ENCODE data around the gene NKX2-2. TPM values are rescaled to one million over a fixed set of nuclear protein-coding genes. Genes with fewer than 3 reads are reported as not detected.

NKX2-2 gene
- total RNA-seq (not detected), polyA plus RNA-seq (not detected)
- long read RNA-seq, donor 1, result 0 reads
- long read RNA-seq, donor 2, result 0 reads
- long read RNA-seq, donor 3, result 0 reads
- long read RNA-seq, donor 4, result 0 reads

DNA sequence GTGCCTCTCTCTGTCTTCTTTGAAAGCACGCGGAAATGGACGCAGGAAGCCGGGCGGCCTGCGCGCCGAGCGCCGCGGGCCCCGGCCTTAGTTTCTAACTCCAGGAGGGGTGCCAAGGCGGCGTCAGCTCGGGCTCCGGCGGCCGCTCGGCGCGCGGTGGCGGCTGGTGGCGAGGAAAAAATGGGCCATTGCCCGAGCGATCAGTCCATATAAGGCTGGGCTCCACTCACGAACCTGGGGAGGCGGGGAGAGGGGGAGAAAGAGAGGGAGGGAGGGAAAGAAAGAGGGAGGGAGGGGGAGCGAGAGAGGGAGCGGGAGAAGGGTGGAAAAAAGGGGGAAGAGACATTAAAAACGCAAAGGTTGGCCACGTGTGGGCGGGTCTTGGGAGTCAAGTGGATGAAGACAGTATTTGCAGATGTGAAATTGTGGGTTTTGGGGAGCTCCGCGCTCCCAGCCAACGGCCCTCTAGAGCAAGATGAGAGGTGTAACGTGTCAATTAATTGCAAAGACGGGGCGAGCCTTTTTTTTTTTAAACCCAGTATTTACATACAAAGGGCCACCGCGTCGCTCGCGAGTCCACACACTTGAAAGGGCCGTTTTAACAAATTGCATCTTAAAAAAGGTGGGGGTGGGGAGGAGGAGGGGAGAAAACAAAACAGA lies at the start of gene NKX2-2:
TSS of gene NKX2-2 (minus strand) at position 184 of the 660 bp plus-strand sequence. CDS start 395 bp downstream, outside the sequence.
- DNase-seq (no peak), ATAC-seq (no peak)
- Histone ChIP-seq H3K4me3 (ENCODE audit: low read length) (peak within 1 kb of the TSS; percentile 43), H3K9me3 (ENCODE audit: control insufficient read depth, low read length) (no peaks in the 10 kb centered on the region), H3K27ac (ENCODE audit: low read length) (no peak within 1 kb of the TSS), H3K27me3 (ENCODE audit: control insufficient read depth, insufficient read depth) (no peaks in the 10 kb centered on the region), H3K4me1 (ENCODE audit: control insufficient read depth, insufficient read depth, low read length) (no peaks in the 10 kb centered on the region)
- intact Hi-C loops (cut with DNase I), result no loop called here
- WGBS, result 2% methylated on average over 45 of the region's 45 CpGs

DNA sequence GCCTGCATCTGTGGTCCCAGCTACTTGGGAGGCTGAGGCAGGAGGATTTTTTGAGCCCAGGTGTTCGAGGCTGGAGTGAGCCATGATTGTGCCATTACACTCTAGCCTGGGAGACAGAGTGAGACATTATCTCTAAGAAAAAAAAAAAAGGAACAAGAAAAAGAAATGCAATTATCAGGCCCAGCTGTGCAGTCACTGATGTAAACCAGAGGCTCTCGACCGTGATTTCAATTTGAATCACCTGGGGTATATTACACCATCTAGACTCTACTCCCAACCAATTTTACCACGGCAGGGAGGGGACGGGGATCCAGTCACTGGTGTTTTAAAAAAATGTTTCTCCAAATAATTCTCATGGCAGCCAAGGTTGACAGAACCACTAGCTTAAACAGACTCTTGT lies 48.8 kb upstream of the NKX2-2 start:
- no peaks in the 10 kb centered on the region for H3K9me3 ChIP-seq (ENCODE audit: control insufficient read depth, low read length)
- 77% methylated on average over 5 of the region's 5 CpGs for WGBS
- no peak for DNase-seq
- H3K4me3 ChIP-seq (ENCODE audit: low read length), result no peak overlapping the region
- H3K4me1 ChIP-seq (ENCODE audit: control insufficient read depth, insufficient read depth, low read length), result no peaks in the 10 kb centered on the region
- intact Hi-C loops (cut with DNase I), result no loop called here
- no peaks in the 10 kb centered on the region for H3K27me3 ChIP-seq (ENCODE audit: control insufficient read depth, insufficient read depth)
- H3K27ac ChIP-seq (ENCODE audit: low read length), result no peak overlapping the region
- no peak for ATAC-seq

GRCh38 chr20:21559305-21559704 lies 45.4 kb upstream of the NKX2-2 start:
- 81% methylated on average over 7 of the region's 7 CpGs for WGBS
- H3K27me3 ChIP-seq (ENCODE audit: control insufficient read depth, insufficient read depth), result no peaks in the 10 kb centered on the region
- no peak overlapping the region for H3K4me3 ChIP-seq (ENCODE audit: low read length)

GRCh38 chr20:21557241-21558020 lies 43.6 kb upstream of the NKX2-2 start:
- H3K4me1 ChIP-seq (ENCODE audit: control insufficient read depth, insufficient read depth, low read length), result no peaks in the 10 kb centered on the region
- WGBS, result 83% methylated on average over 20 of the region's 20 CpGs
- DNase-seq, result no peak
- no peaks in the 10 kb centered on the region for H3K9me3 ChIP-seq (ENCODE audit: control insufficient read depth, low read length)
- no peak overlapping the region for H3K4me3 ChIP-seq (ENCODE audit: low read length)
- intact Hi-C loops (cut with DNase I), result no loop called here
- no peaks in the 10 kb centered on the region for H3K27me3 ChIP-seq (ENCODE audit: control insufficient read depth, insufficient read depth)
- H3K27ac ChIP-seq (ENCODE audit: low read length), result no peak overlapping the region
- no peak for ATAC-seq

More at GRCh38 chr20:21559305-21559704, 45.4 kb upstream of the NKX2-2 start:
- H3K9me3 ChIP-seq (ENCODE audit: control insufficient read depth, low read length), result no peaks in the 10 kb centered on the region
- no peaks in the 10 kb centered on the region for H3K4me1 ChIP-seq (ENCODE audit: control insufficient read depth, insufficient read depth, low read length)
- H3K27ac ChIP-seq (ENCODE audit: low read length), result no peak overlapping the region
- ATAC-seq, result no peak
- intact Hi-C loops (cut with DNase I), result no loop called here
- DNase-seq, result no peak

DNA sequence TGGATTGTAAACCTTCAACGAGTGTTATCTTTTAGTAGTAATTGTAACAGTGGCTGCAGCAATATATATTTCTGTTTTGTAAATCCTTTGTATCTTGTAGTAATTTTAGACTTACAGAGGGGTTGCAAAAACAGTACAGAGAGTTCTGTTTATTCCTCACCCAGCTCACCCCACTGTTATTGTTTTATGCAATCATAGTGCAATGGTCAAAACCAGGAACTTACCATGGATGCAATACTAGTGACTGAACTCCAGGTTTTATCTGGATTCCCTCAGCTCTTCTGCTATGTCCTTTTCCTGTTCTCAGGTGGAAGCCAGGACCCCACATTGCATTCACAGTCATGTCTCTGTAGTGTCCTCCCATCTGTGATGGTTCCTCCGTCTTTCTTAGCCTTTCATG lies 42.5 kb upstream of the NKX2-2 start:
- intact Hi-C loops (cut with DNase I), result no loop called here
- ATAC-seq (no peak), DNase-seq (no peak)
- H3K27me3 ChIP-seq (ENCODE audit: control insufficient read depth, insufficient read depth), result no peaks in the 10 kb centered on the region
- H3K4me3 ChIP-seq (ENCODE audit: low read length), result no peak overlapping the region
- no peak overlapping the region for H3K27ac ChIP-seq (ENCODE audit: low read length)
- 75% methylated on average over 2 of the region's 2 CpGs for WGBS
- H3K4me1 ChIP-seq (ENCODE audit: control insufficient read depth, insufficient read depth, low read length), result no peaks in the 10 kb centered on the region
- H3K9me3 ChIP-seq (ENCODE audit: control insufficient read depth, low read length), result no peaks in the 10 kb centered on the region

DNA sequence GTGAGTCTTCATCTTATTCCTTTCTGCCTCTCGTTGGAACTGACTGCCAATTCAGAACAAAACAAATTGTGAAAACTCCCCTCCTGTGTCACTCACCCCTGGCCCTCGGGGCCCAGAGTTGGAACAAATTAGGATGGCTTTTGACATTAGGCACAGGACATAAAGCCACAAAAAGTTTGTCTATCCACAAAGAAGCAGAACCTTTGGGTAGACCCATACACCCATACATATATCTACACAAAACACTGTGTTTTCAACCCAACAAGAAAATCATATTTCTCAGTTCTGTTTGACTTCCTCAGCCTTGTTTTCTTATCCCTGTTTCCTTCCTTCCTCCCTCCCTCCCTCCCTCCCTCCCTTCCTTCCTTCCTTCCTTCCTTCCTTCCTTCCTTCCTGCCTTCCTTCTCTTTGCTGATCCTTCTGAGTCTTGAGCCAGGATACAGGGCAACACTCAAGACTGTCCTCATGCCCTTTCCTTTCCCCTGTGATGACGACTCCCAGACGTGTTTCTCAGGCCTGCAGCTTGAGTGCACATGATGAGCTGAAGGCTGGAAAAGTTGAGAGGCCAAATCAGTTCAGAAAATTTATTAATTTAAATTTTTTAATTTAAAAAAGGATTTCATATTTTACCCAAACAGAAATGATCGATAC lies 41.7 kb upstream of the NKX2-2 start:
- intact Hi-C loops (cut with DNase I), result no loop called here
- Histone ChIP-seq H3K9me3 (ENCODE audit: control insufficient read depth, low read length) (no peaks in the 10 kb centered on the region), H3K27ac (ENCODE audit: low read length) (no peak overlapping the region), H3K4me1 (ENCODE audit: control insufficient read depth, insufficient read depth, low read length) (no peaks in the 10 kb centered on the region), H3K27me3 (ENCODE audit: control insufficient read depth, insufficient read depth) (no peaks in the 10 kb centered on the region), H3K4me3 (ENCODE audit: low read length) (no peak overlapping the region)
- no peak for DNase-seq
- WGBS, result 56% methylated on average over 5 of the region's 5 CpGs
- no peak for ATAC-seq

GRCh38 chr20:21554985-21555384 lies 41.1 kb upstream of the NKX2-2 start:
- H3K27ac ChIP-seq (ENCODE audit: low read length), result no peak overlapping the region
- DNase-seq (no peak), ATAC-seq (no peak)
- H3K9me3 ChIP-seq (ENCODE audit: control insufficient read depth, low read length), result no peaks in the 10 kb centered on the region
- no peaks in the 10 kb centered on the region for H3K27me3 ChIP-seq (ENCODE audit: control insufficient read depth, insufficient read depth)
- WGBS, result 55% methylated on average over 7 of the region's 7 CpGs
- no peak overlapping the region for H3K4me3 ChIP-seq (ENCODE audit: low read length)
- intact Hi-C loops (cut with DNase I), result no loop called here
- no peaks in the 10 kb centered on the region for H3K4me1 ChIP-seq (ENCODE audit: control insufficient read depth, insufficient read depth, low read length)

- Histone ChIP-seq H3K4me3 (ENCODE audit: low read length) (no peak overlapping the region), H3K27me3 (ENCODE audit: control insufficient read depth, insufficient read depth) (no peaks in the 10 kb centered on the region), H3K4me1 (ENCODE audit: control insufficient read depth, insufficient read depth, low read length) (no peaks in the 10 kb centered on the region), H3K27ac (ENCODE audit: low read length) (no peak overlapping the region), H3K9me3 (ENCODE audit: control insufficient read depth, low read length) (no peaks in the 10 kb centered on the region)
- intact Hi-C loops (cut with DNase I), result no loop called here
- DNase-seq (no peak), ATAC-seq (no peak)
- WGBS, result 76% methylated on average over 10 of the region's 10 CpGs
These were observed 40.6 kb upstream of the NKX2-2 start for GRCh38 chr20:21554376-21554890.

DNA sequence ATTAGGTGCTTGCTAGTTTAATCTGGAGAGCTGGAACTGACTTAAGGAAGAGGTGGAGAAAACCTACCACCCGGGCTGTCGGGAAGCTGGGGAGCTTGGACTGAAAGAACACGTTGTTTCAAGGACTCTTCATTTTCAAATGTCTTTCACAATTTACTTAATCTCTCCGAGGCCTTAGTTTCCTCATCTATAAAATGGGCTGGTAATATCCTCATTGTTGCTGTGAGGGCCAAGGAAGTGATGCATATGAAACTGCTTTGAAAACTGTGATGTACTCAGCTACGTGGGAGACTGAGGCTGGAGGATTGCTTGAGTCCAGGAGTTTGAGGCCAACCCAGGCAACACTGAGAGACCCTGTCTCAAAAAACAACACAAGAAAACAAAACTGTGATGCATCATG lies 36.7 kb upstream of the NKX2-2 start:
- DNase-seq (no peak), ATAC-seq (no peak)
- Histone ChIP-seq H3K27me3 (ENCODE audit: control insufficient read depth, insufficient read depth) (no peaks in the 10 kb centered on the region), H3K4me1 (ENCODE audit: control insufficient read depth, insufficient read depth, low read length) (no peaks in the 10 kb centered on the region), H3K27ac (ENCODE audit: low read length) (no peak overlapping the region), H3K4me3 (ENCODE audit: low read length) (no peak overlapping the region), H3K9me3 (ENCODE audit: control insufficient read depth, low read length) (no peaks in the 10 kb centered on the region)
- WGBS, result 76% methylated on average over 5 of the region's 5 CpGs
- intact Hi-C loops (cut with DNase I), result no loop called here

DNA sequence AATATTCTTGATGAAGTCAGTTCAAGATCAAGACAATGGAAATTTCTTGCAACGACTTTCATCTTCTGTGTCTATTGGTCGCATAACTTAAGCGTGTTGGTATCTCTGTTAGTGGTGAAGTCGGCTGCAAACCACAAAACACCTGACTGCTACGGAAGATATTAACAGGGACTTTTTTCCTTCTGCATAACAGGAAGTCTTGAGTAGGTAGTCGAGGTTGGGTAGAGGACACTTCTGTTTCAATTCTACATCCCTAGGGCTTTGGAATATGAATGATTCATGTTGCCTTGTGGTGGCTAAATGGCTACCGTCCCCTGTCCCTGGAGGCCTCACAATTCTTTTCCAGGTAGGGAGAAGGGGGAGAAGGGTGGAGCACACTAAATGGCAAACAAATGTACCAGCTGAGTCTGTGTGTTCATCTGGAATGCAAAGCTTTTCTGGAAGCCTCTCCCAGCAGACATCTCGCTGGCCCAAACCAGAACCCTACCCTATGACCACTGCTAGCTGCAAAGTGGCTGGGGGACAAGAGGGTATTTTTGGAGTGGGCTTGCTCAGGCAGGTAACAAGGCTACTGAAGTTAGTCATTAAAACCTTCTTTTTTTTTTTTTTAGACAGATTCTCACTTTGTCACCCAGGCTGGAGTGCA lies 34.6 kb upstream of the NKX2-2 start:
- Histone ChIP-seq H3K4me1 (ENCODE audit: control insufficient read depth, insufficient read depth, low read length) (no peaks in the 10 kb centered on the region), H3K9me3 (ENCODE audit: control insufficient read depth, low read length) (no peaks in the 10 kb centered on the region), H3K4me3 (ENCODE audit: low read length) (no peak overlapping the region), H3K27me3 (ENCODE audit: control insufficient read depth, insufficient read depth) (no peaks in the 10 kb centered on the region), H3K27ac (ENCODE audit: low read length) (no peak overlapping the region)
- ATAC-seq (no peak), DNase-seq (no peak)
- intact Hi-C loops (cut with DNase I), result no loop called here
- WGBS, result 62% methylated on average over 8 of the region's 8 CpGs
